ENCODE data around the gene RHEX. TPM values are rescaled to one million over a fixed set of nuclear protein-coding genes. Genes with fewer than 3 reads are reported as not detected.

The RHEX gene
- total and polyA plus RNA-seq, 2 donors (not counting 1 experiment from before 2014, with no cell fraction given): 1.8 to 12.8 TPM

DNA sequence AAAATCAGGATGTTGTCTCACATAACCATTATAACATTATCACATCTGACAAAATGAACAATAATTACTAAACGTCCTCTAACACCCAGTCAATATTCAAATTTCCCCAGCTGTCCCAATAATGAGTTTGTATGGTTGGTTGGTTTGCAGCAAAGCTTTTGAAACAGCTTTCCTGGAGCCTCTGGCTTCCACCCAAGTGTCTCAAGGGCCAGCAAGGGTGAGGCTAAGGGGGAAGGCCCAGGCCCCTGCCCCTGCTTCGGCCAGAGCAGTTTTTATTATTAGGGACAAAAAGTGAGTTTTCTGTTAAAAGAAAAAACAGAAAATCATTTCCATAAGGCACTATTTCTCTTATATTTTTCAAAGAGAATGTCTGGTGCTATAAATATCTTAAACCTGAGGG is 83.3 kb downstream of the RHEX start:
- Histone ChIP-seq H3K36me3 (replicated peaks in 1 of 2; ENCODE audit: control extremely low read depth in 1 of 2, control insufficient read depth in 1 of 2, extremely low read depth in 1 of 2, insufficient read depth in 2 of 2, low read length in 1 of 2) (no peaks in the 10 kb centered on the region), H4K20me1 (ENCODE audit: control insufficient read depth, insufficient read depth, low read length, poor library complexity, severe bottlenecking) (no peaks in the 10 kb centered on the region), H3K27ac (ENCODE audit: low read length in 2 of 2) (no peak overlapping the region), H3K27me3 (replicated peaks in 1 of 4; ENCODE audit: control extremely low read depth in 1 of 4, control insufficient read depth in 3 of 4, insufficient read depth in 4 of 4, low read length in 3 of 4) (peaks cover 0 to 11% (median 4%) of the 10 kb centered on the region in 4 experiments), H3K9ac (ENCODE audit: low read length) (no peak overlapping the region), H3K4me1 (ENCODE audit: control insufficient read depth in 2 of 2, insufficient read depth in 2 of 2, low read length in 2 of 2) (peaks cover 0 to 5% of the 10 kb centered on the region in 2 donors), H3K4me3 (ENCODE audit: control extremely low read depth in 1 of 5, extremely low read depth in 1 of 5, insufficient read depth in 1 of 5, low read depth in 2 of 5, low read length in 4 of 5) (no peak overlapping the region), H3K9me3 (ENCODE audit: control extremely low read depth in 1 of 3, control insufficient read depth in 2 of 3, insufficient read depth in 1 of 3, low read length in 2 of 3) (no peaks in the 10 kb centered on the region), H3K4me2 (replicated peaks; ENCODE audit: low read depth, low read length, poor library complexity, severe bottlenecking) (no peak overlapping the region), H2AFZ (ENCODE audit: insufficient read depth, low read depth, low read length, poor library complexity, severe bottlenecking) (no peak overlapping the region), H3K79me2 (ENCODE audit: control insufficient read depth, insufficient read depth, low read length) (no peaks in the 10 kb centered on the region)
- no CpG with 5 or more reads among the region's 2 CpGs for WGBS (ENCODE audit: insufficient coverage)
- Mint-ChIP-seq H3K27ac (no peak overlapping the region), H3K27me3 (peaks cover 37% of the 10 kb centered on the region), H3K4me3 (no peak overlapping the region), H3K4me1 (peaks cover 7% of the 10 kb centered on the region), H3K9me3 (ENCODE audit: insufficient read depth) (no peaks in the 10 kb centered on the region)
- DNase-seq (no peak), ATAC-seq (ENCODE audit: low read depth) (no peak)
- intact Hi-C loops (cut with micrococcal nuclease): no loop called here
- TF ChIP-seq, protein P1, sequence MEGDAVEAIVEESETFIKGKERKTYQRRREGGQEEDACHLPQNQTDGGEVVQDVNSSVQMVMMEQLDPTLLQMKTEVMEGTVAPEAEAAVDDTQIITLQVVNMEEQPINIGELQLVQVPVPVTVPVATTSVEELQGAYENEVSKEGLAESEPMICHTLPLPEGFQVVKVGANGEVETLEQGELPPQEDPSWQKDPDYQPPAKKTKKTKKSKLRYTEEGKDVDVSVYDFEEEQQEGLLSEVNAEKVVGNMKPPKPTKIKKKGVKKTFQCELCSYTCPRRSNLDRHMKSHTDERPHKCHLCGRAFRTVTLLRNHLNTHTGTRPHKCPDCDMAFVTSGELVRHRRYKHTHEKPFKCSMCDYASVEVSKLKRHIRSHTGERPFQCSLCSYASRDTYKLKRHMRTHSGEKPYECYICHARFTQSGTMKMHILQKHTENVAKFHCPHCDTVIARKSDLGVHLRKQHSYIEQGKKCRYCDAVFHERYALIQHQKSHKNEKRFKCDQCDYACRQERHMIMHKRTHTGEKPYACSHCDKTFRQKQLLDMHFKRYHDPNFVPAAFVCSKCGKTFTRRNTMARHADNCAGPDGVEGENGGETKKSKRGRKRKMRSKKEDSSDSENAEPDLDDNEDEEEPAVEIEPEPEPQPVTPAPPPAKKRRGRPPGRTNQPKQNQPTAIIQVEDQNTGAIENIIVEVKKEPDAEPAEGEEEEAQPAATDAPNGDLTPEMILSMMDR (IDR thresholded peaks at IDR 0.05): no peak
- TF ChIP-seq EZH2 (IDR thresholded peaks at IDR 0.05; ENCODE audit: borderline replicate concordance, insufficient read depth, low read depth, low read length, poor library complexity, severe bottlenecking): no peak
- POLR2A ChIA-PET: no interaction called here
- CTCF ChIA-PET: no interaction called here

DNA sequence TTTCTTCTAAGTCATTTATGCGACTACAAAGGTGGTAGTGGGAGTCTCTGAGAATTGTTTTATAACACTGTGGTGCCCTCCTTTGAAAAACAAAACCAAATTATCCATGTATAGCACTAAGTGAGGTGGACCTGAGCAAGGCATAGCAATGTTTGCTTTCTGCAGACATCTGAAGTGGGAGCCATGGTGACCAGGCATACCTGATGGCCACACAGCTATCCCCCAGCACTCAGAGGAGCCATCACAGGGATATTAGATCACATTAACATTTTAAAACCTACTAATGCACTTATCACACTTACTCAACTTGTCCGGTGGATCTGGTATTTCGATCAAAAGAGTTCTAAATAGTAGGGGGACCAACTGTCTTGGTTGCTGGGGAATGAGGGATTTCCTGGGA is 89.0 kb downstream of the RHEX start:
- Histone ChIP-seq H3K36me3 (replicated peaks in 1 of 2; ENCODE audit: control extremely low read depth in 1 of 2, control insufficient read depth in 1 of 2, extremely low read depth in 1 of 2, insufficient read depth in 2 of 2, low read length in 1 of 2) (no peaks in the 10 kb centered on the region), H3K4me1 (ENCODE audit: control insufficient read depth in 2 of 2, insufficient read depth in 2 of 2, low read length in 2 of 2) (no peaks in the 10 kb centered on the region), H2AFZ (ENCODE audit: insufficient read depth, low read depth, low read length, poor library complexity, severe bottlenecking) (no peak overlapping the region), H4K20me1 (ENCODE audit: control insufficient read depth, insufficient read depth, low read length, poor library complexity, severe bottlenecking) (no peaks in the 10 kb centered on the region), H3K9me3 (ENCODE audit: control extremely low read depth in 1 of 3, control insufficient read depth in 2 of 3, insufficient read depth in 1 of 3, low read length in 2 of 3) (no peaks in the 10 kb centered on the region), H3K4me2 (replicated peaks; ENCODE audit: low read depth, low read length, poor library complexity, severe bottlenecking) (no peak overlapping the region), H3K27me3 (replicated peaks in 1 of 4; ENCODE audit: control extremely low read depth in 1 of 4, control insufficient read depth in 3 of 4, insufficient read depth in 4 of 4, low read length in 3 of 4) (peaks cover 0 to 10% (median 6%) of the 10 kb centered on the region in 4 experiments), H3K79me2 (ENCODE audit: control insufficient read depth, insufficient read depth, low read length) (no peaks in the 10 kb centered on the region), H3K4me3 (ENCODE audit: control extremely low read depth in 1 of 5, extremely low read depth in 1 of 5, insufficient read depth in 1 of 5, low read depth in 2 of 5, low read length in 4 of 5) (no peak overlapping the region), H3K27ac (ENCODE audit: low read length in 2 of 2) (no peak overlapping the region), H3K9ac (ENCODE audit: low read length) (no peak overlapping the region)
- intact Hi-C loops (cut with micrococcal nuclease): no loop called here
- ChIA-PET CTCF (no interaction called here), POLR2A (no interaction called here)
- Mint-ChIP-seq H3K4me1 (no peaks in the 10 kb centered on the region), H3K9me3 (ENCODE audit: insufficient read depth) (no peaks in the 10 kb centered on the region), H3K27ac (no peak overlapping the region), H3K4me3 (no peak overlapping the region), H3K27me3 (peaks cover 57% of the 10 kb centered on the region)
- no peak for DNase-seq
- no peak for TF ChIP-seq EZH2 (IDR thresholded peaks at IDR 0.05; ENCODE audit: borderline replicate concordance, insufficient read depth, low read depth, low read length, poor library complexity, severe bottlenecking)
- TF ChIP-seq, protein P1 (IDR thresholded peaks at IDR 0.05): no peak
- ATAC-seq (ENCODE audit: low read depth): no peak
- WGBS (ENCODE audit: insufficient coverage): 40% methylated on average over 1 of the region's 3 CpGs
